Stimulated activated CD8-positive, alpha-beta memory T cell treated with anti-CD3 and anti-CD28 coated beads, Interleukin-12 subunit alpha, Interleukin-12 subunit beta, amount 100 ng/mL, for 24 hours (primary cell): Measurements from ENCODE around the gene TRMU.

Experiments used
- DNase-seq: peaks from one replicate; pipeline ENCODE4 v3.0.0-alpha.2; 2020; ENCODE audit errors: extremely low read depth

TRMU gene

GRCh38 chr22:46335201-46336118 is at the start of gene TRMU:
Gene TRMU (plus strand): TSS chr22:46335714. CDS start chr22:46335765, 51 bp downstream.
- DNase-seq: peak; percentile 39

GRCh38 chr22:46286006-46286405 is 49.5 kb upstream of the TRMU start:
- no peak for DNase-seq

GRCh38 chr22:46286941-46287872 is 48.3 kb upstream of the TRMU start:
- DNase-seq: no peak

GRCh38 chr22:46287873-46288751 is 47.4 kb upstream of the TRMU start:
- DNase-seq: no peak

GRCh38 chr22:46288846-46289243 is 46.7 kb upstream of the TRMU start:
- DNase-seq: no peak

GRCh38 chr22:46289244-46289891 is 46.1 kb upstream of the TRMU start:
- DNase-seq: no peak

GRCh38 chr22:46290121-46290842 is 45.2 kb upstream of the TRMU start:
- DNase-seq: no peak

GRCh38 chr22:46290843-46291785 is 44.4 kb upstream of the TRMU start:
- no peak for DNase-seq

GRCh38 chr22:46292173-46292572 is 43.3 kb upstream of the TRMU start:
- no peak for DNase-seq

- no peak for DNase-seq
Observed at GRCh38 chr22:46292732-46293131, 42.8 kb upstream of the TRMU start.

GRCh38 chr22:46293577-46294260 is 41.8 kb upstream of the TRMU start:
- no peak for DNase-seq

GRCh38 chr22:46294784-46295183 is 40.7 kb upstream of the TRMU start:
- no peak for DNase-seq

- no peak for DNase-seq
Observed at GRCh38 chr22:46295277-46295971, 40.1 kb upstream of the TRMU start.

- peak; percentile 90 for DNase-seq
Observed at GRCh38 chr22:46296257-46297150, 39.0 kb upstream of the TRMU start, which contains the start of gene GTSE1. Gene GTSE1 (plus strand): TSS chr22:46296870. CDS start chr22:46297401, 531 bp downstream.

- DNase-seq: no peak
Observed at GRCh38 chr22:46297151-46297812, 38.2 kb upstream of the TRMU start.

GRCh38 chr22:46299101-46299500 is 36.4 kb upstream of the TRMU start:
- no peak for DNase-seq
